K562 (cell line): ENCODE results near the gene KRTAP5-4. TPM values are rescaled to one million over a fixed set of nuclear protein-coding genes. Genes with fewer than 3 reads are reported as not detected.

ENCODE experiments used
- ATAC-seq: fragments of 200-7000 bp; cut with Tn5 transposase; 3 replicates; pipeline ENCODE4 v1.9.1; 2020; ENCODE audit warnings: moderate library complexity
- BruUV-seq: library from RNA; stranded (reverse); fragments of 400-500 nt; replicated peaks from 2 replicates; lab custom pipeline; 2021; lab: Mats Ljungman, UMichigan
- CTCF ChIA-PET: fragments of 300-600 bp; formaldehyde crosslinking; extraction: SDS; loops from one replicate; lab custom pipeline; 2021; ENCODE audit warnings: low intra/inter-chr PET ratio; lab: Yijun Ruan, JAX
- POLR2A ChIA-PET: fragments of 300-600, 350-650 bp; sonication (Branson Sonifier 250); formaldehyde crosslinking; extraction: SDS; loops from one replicate; lab custom pipeline; 2021; ENCODE audit warnings: antibody characterized with exemption, inconsistent platforms; lab: Yijun Ruan, JAX
- DNase-seq, 4 experiments: peaks; one replicate each; pipeline versions ENCODE4 v3.0.0 to v3.0.0-alpha.2; 2011 to 2018; ENCODE audit warnings: low spot score in 3 of 4, mixed read lengths in 3 of 4; ENCODE audit errors: extremely low read depth in 1 of 4
- FAIRE-seq: peaks from 2 replicates; lab custom pipeline; 2011; peaks lifted over from hg19 to GRCh38; lab: Jason Lieb, UNC
- H2AFZ ChIP-seq: 2 replicates; pipeline ENCODE4 v1.6.0; 2011; ENCODE audit warnings: low read depth, low read length, control low read depth, inconsistent platforms
- H3K27ac ChIP-seq: fragments of 200-600 bp; 3 replicates; pipeline ENCODE4 v1.8.0; 2011; ENCODE audit warnings: low read depth, mild to moderate bottlenecking, control low read depth, inconsistent platforms, low read length, moderate library complexity, mixed read lengths; ENCODE audit errors: extremely low read depth
- H3K27me3 ChIP-seq, 2 experiments: fragments of 300-600 bp in 1 of 2; 2 replicates in 1 of 2; 3 replicates in 1 of 2; pipeline versions ENCODE4 v1.6.0 to v1.8.0; 2011; ENCODE audit warnings: inconsistent platforms in 2 of 2, low read length in 2 of 2, mild to moderate bottlenecking in 1 of 2, mixed read lengths in 1 of 2, moderate library complexity in 1 of 2; ENCODE audit not compliant: control insufficient read depth in 2 of 2, insufficient read depth in 2 of 2
- H3K36me3 ChIP-seq: fragments of 300-600 bp; 3 replicates; pipeline ENCODE4 v1.8.0; 2011; ENCODE audit warnings: mild to moderate bottlenecking, low read length, inconsistent platforms; ENCODE audit not compliant: control insufficient read depth, insufficient read depth
- H3K4me1 ChIP-seq, 2 experiments: fragments of 200-600 bp in 1 of 2; replicated peaks in 1 of 2; 2 replicates in 1 of 2; 3 replicates in 1 of 2; pipeline versions ENCODE4 v1.5.1 to v1.8.0; 2011; ENCODE audit warnings: inconsistent platforms in 2 of 2, low read length in 2 of 2, mild to moderate bottlenecking in 1 of 2, mixed read lengths in 1 of 2, moderate library complexity in 1 of 2; ENCODE audit not compliant: control insufficient read depth in 2 of 2, insufficient read depth in 2 of 2
- H3K4me2 ChIP-seq: 2 replicates; pipeline ENCODE4 v1.6.1; 2011; ENCODE audit warnings: low read length, control low read depth, inconsistent platforms, mixed read lengths; ENCODE audit not compliant: insufficient read depth
- H3K4me3 ChIP-seq: fragments of 200-600 bp; sonication (generic), shearing (Covaris generic); 2 replicates; pipeline ENCODE4 v1.5.1; 2016; ENCODE audit warnings: control low read depth, inconsistent platforms
- H3K79me2 ChIP-seq: fragments of 200-600 bp; 3 replicates; pipeline ENCODE4 v1.8.0; 2011; ENCODE audit warnings: low read length, inconsistent platforms; ENCODE audit not compliant: control insufficient read depth, insufficient read depth
- H3K9ac ChIP-seq, 2 experiments: 2 replicates each; pipeline versions ENCODE4 v1.6.0 to v1.6.1; 2011; ENCODE audit warnings: low read depth in 2 of 2, low read length in 2 of 2, control low read depth in 1 of 2, inconsistent platforms in 1 of 2, mild to moderate bottlenecking in 1 of 2, mixed read lengths in 1 of 2; ENCODE audit not compliant: insufficient read depth in 1 of 2
- H3K9me1 ChIP-seq: one replicate; pipeline ENCODE4 v1.6.0; 2011; ENCODE audit warnings: inconsistent platforms, mild to moderate bottlenecking, low read length, moderate library complexity; ENCODE audit not compliant: control insufficient read depth, insufficient read depth
- H3K9me3 ChIP-seq: replicated peaks from 2 replicates; pipeline ENCODE4 v1.5.1; 2011; ENCODE audit warnings: low read depth, low read length, inconsistent platforms; ENCODE audit not compliant: control insufficient read depth, insufficient read depth
- H4K20me1 ChIP-seq: replicated peaks from 2 replicates; pipeline ENCODE4 v1.6.1; 2011; ENCODE audit warnings: low read length, inconsistent platforms, mixed read lengths; ENCODE audit not compliant: control insufficient read depth, insufficient read depth
- GMEB1 ChIP-seq: fragments of 250-450 bp; sonication (Bioruptor Pico); IDR thresholded peaks from 2 replicates; pipeline ENCODE4 v1.4.0; 2020; ENCODE audit warnings: mild to moderate bottlenecking
- KAT7 ChIP-seq: sonication (generic); formaldehyde crosslinking; IDR thresholded peaks from 2 replicates; pipeline ENCODE4 v1.8.0; 2022; ENCODE audit warnings: missing genetic modification reagents, mild to moderate bottlenecking, borderline replicate concordance
- MYNN ChIP-seq, 2 experiments: sonication (generic); formaldehyde crosslinking in 1 of 2; IDR thresholded peaks; 2 replicates each; pipeline versions ENCODE4 v1.5.0 to v1.6.1; 2016 to 2020; ENCODE audit warnings: antibody characterized with exemption in 1 of 2, missing genetic modification reagents in 1 of 2
- SMC3 ChIP-seq: conservative IDR thresholded peaks from 2 replicates; pipeline ENCODE4 v1.6.1; 2011; ENCODE audit warnings: low read depth, low read length, improper control_type of control experiment; ENCODE audit not compliant: insufficient read depth
- ZKSCAN3 ChIP-seq: fragments of 250-450 bp; sonication (Bioruptor Pico); IDR thresholded peaks from 2 replicates; pipeline ENCODE4 v1.4.0; 2020
- WGBS: fragments of 100-300 bp; shearing (Covaris generic); methylation state at CpG from one replicate; pipeline ENCODE4 v1.1.6; 2016; ENCODE audit warnings: low coverage, mixed read lengths; ENCODE audit not compliant: insufficient coverage; ENCODE audit errors: missing lambda C conversion rate; 5-methylcytosine and 5-hydroxymethylcytosine counted together
- in situ Hi-C: fragments of 300-500 bp; cut with MboI; formaldehyde crosslinking; loops from 4 replicates; pipeline ENCODE4 v1.15.0; 2018; ENCODE audit warnings: inconsistent platforms, mixed read lengths
- intact Hi-C: fragments of 100-400 bp; cut with micrococcal nuclease; formaldehyde crosslinking; loops from 2 replicates; pipeline ENCODE4 v1.14.2; 2022
- polyA plus RNA-seq, 8 experiments: library from polyadenylated mRNA; depleted of rRNA in 4 of 8; stranded (reverse) in 5 of 8; unstranded in 3 of 8; fragments of >200 nt; fragmentation: Nextera tagmentation in 2 of 8; fragmentation: Illumina TruSeq in 1 of 8; extraction: Ambion mirVana in 2 of 8; extraction: Trizol in 1 of 8; gene quantifications; 2 replicates each; pipeline versions ENCODE4 v1.2.1 to v1.2.3, GENCODE V29; 2011 to 2014; ENCODE audit warnings: inconsistent platforms in 1 of 8, missing spikeins in 1 of 8
- total RNA-seq, 7 experiments: library from RNA; depleted of rRNA in 6 of 7; stranded (reverse); fragments of >200 nt in 6 of 7; fragmentation: Illumina TruSeq in 2 of 7; extraction: Trizol in 2 of 7; gene quantifications; 2 replicates each; pipeline versions ENCODE4 v1.2.1 to v1.2.3, GENCODE V29; 2011 to 2021; ENCODE audit warnings: low replicate concordance in 1 of 7

Gene KRTAP5-4
- total and polyA plus RNA-seq, 9 of the 15 experiments (the other 6 are each of a cell fraction or from before 2014, with no cell fraction given): not detected

DNA sequence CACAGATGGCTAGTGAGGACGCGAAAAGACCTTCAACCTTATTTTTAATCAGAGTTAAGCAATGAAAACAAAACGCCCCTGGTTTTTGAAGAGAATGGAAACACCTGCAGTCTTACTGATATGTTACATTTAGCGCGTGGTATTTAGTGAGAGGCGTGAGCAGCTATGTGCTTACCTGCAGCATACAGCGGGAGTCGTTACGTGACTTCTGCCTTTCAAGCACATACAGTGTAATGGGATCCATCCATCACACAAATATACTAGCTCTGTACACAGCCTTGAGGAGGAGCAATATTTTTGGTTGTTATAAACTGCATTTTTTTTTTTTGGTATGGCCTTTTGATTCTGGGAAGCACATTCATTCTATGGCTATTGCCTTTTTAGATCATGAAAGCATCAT is 29.3 kb downstream of the KRTAP5-4 start:
- H3K9ac ChIP-seq: no peak overlapping the region
- in situ Hi-C loops (loop anchor here (5.0 kb wide), 1 partner anchor 35 kb away; the partner anchor contains the start of gene KRTAP5-5), intact Hi-C loops (no loop called here)
- no peak overlapping the region for H3K4me2 ChIP-seq
- H3K79me2 ChIP-seq: no peaks in the 10 kb centered on the region
- peaks cover 4% of the 10 kb centered on the region; the same call in 1 of the 2 replicates for H4K20me1 ChIP-seq
- BruUV-seq: no TSS peak
- WGBS: 2% methylated on average over 9 of the region's 9 CpGs
- peaks cover 17 to 44% of the 10 kb centered on the region in 2 experiments; a peak in 3 of 5 replicates for H3K27me3 ChIP-seq
- POLR2A ChIA-PET: interaction anchor here (0.7 to 0.8 kb wide), 2 partner anchors 21 to 944 kb away, joined by 3 to 7 read pairs; no protein-coding TSS in a partner anchor
- H2AFZ ChIP-seq: no peak overlapping the region
- TF ChIP-seq SMC3 (no peak), KAT7 (no peak)
- CTCF ChIA-PET: no interaction called here
- no peaks in the 10 kb centered on the region for H3K4me1 ChIP-seq
- no peaks in the 10 kb centered on the region for H3K36me3 ChIP-seq
- ATAC-seq (no peak), DNase-seq (no peak), FAIRE-seq (no peak)
- H3K27ac ChIP-seq: no peak overlapping the region
- no peak overlapping the region for H3K4me3 ChIP-seq
- no peaks in the 10 kb centered on the region for H3K9me1 ChIP-seq
- no peaks in the 10 kb centered on the region for H3K9me3 ChIP-seq

GRCh38 chr11:1589996-1590395 is 31.9 kb downstream of the KRTAP5-4 start:
- Histone ChIP-seq H3K9me1 (no peaks in the 10 kb centered on the region), H3K4me3 (no peak overlapping the region), H3K27ac (no peak overlapping the region), H3K9me3 (no peaks in the 10 kb centered on the region), H4K20me1 (no peaks in the 10 kb centered on the region; the same call in 1 of the 2 replicates), H3K9ac (no peak overlapping the region), H3K4me2 (no peak overlapping the region), H2AFZ (no peak overlapping the region), H3K27me3 (peaks cover 10 to 29% of the 10 kb centered on the region in 2 experiments; a peak in 3 of 5 replicates), H3K79me2 (no peaks in the 10 kb centered on the region), H3K4me1 (no peaks in the 10 kb centered on the region), H3K36me3 (no peaks in the 10 kb centered on the region)
- no peak for FAIRE-seq
- TF ChIP-seq GMEB1 (CRISPR knock-in tag) (no peak), ZKSCAN3 (CRISPR knock-in tag) (no peak), MYNN (IDR thresholded peaks at IDR 0.05) (no peak), MYNN (CRISPR knock-in tag; IDR thresholded peaks at IDR 0.05) (no peak)
- in situ Hi-C loops: loop anchor here (5.0 kb wide), 1 partner anchor 37 kb away; the partner anchor contains the start of gene KRTAP5-5
- BruUV-seq: no TSS peak
- DNase-seq: no peak
- no peak for ATAC-seq
- intact Hi-C loops: no loop called here
- CTCF ChIA-PET: no interaction called here
- 5% methylated on average over 4 of the region's 6 CpGs for WGBS
- POLR2A ChIA-PET: no interaction called here
